Activated naive CD4-positive, alpha-beta T cell treated with anti-CD3 and anti-CD28 coated beads for 36 hours (primary cell): ENCODE data around the gene MAML1. TPM values are rescaled to one million over a fixed set of nuclear protein-coding genes. Genes with fewer than 3 reads are reported as not detected.

Experiments
- CTCF ChIA-PET: fragments of 350-600 bp; sonication (Branson Sonifier 250); formaldehyde crosslinking; loops from one replicate; lab custom pipeline; 2021; ENCODE audit warnings: antibody characterized with exemption; lab: Charles Lee
- DNase-seq: peaks from one replicate; pipeline ENCODE4 v3.0.0-alpha.2; 2020
- H3K27ac Mint-ChIP-seq: one replicate; pipeline ENCODE4 v1.8.0; 2021; ENCODE audit warnings: mild to moderate bottlenecking, mixed read lengths
- H3K27me3 Mint-ChIP-seq: one replicate; pipeline ENCODE4 v1.8.0; 2021; ENCODE audit warnings: low read depth, mixed read lengths
- H3K36me3 Mint-ChIP-seq: one replicate; pipeline ENCODE4 v1.8.0; 2021; ENCODE audit warnings: low read depth, mixed read lengths
- H3K4me1 Mint-ChIP-seq: one replicate; pipeline ENCODE4 v1.8.0; 2021; ENCODE audit warnings: low read depth, mixed read lengths
- H3K4me3 Mint-ChIP-seq: one replicate; pipeline ENCODE4 v1.8.0; 2021; ENCODE audit warnings: mild to moderate bottlenecking, moderate library complexity, mixed read lengths
- H3K9me3 Mint-ChIP-seq: one replicate; pipeline ENCODE4 v1.8.0; 2021; ENCODE audit warnings: mixed read lengths
- intact Hi-C: fragments of 100-400 bp; cut with micrococcal nuclease; formaldehyde crosslinking; loops from one replicate; pipeline ENCODE4 v1.15.1; 2023
- total RNA-seq, 2 experiments: library from RNA; stranded (reverse); gene quantifications; one replicate each; pipeline ENCODE4 v1.2.3, GENCODE V29; 2021

MAML1 gene
- total RNA-seq, 2 experiments from 2014 or later = 20.7 TPM

GRCh38 chr5:179716286-179716685 lies 16.3 kb upstream of the MAML1 start:
- Mint-ChIP-seq H3K9me3 (no peaks in the 10 kb centered on the region), H3K4me1 (peaks cover 4% of the 10 kb centered on the region), H3K27ac (no peak overlapping the region), H3K4me3 (no peak overlapping the region), H3K27me3 (no peaks in the 10 kb centered on the region), H3K36me3 (peaks cover 45% of the 10 kb centered on the region)
- DNase-seq = no peak
- intact Hi-C loops = no loop called here
- CTCF ChIA-PET = interaction anchor here (0.9 kb wide), 1 partner anchor 46 kb away, joined by 6 read pairs; no protein-coding TSS in a partner anchor

GRCh38 chr5:179720222-179720621 lies 12.4 kb upstream of the MAML1 start:
- Mint-ChIP-seq H3K36me3 (peaks cover 56% of the 10 kb centered on the region), H3K27ac (no peak overlapping the region), H3K4me3 (no peak overlapping the region), H3K9me3 (no peaks in the 10 kb centered on the region), H3K27me3 (no peaks in the 10 kb centered on the region), H3K4me1 (peaks cover 6% of the 10 kb centered on the region)
- intact Hi-C loops = no loop called here
- CTCF ChIA-PET = interaction anchor here (0.5 kb wide), 1 partner anchor 17 kb away, joined by 3 read pairs; no protein-coding TSS in a partner anchor
- no peak for DNase-seq

GRCh38 chr5:179724163-179724562 lies 8.5 kb upstream of the MAML1 start:
- Mint-ChIP-seq H3K9me3 (no peaks in the 10 kb centered on the region), H3K27ac (peak overlapping the region; percentile 10), H3K4me3 (no peak overlapping the region), H3K4me1 (peaks cover 4% of the 10 kb centered on the region), H3K27me3 (no peaks in the 10 kb centered on the region), H3K36me3 (peaks cover 44% of the 10 kb centered on the region)
- CTCF ChIA-PET = no interaction called here
- intact Hi-C loops = no loop called here
- DNase-seq = no peak

GRCh38 chr5:179727106-179727505 lies 5.5 kb upstream of the MAML1 start:
- CTCF ChIA-PET = interaction anchor here (0.7 kb wide), 1 partner anchor 65 kb away, joined by 3 read pairs; no protein-coding TSS in a partner anchor
- no peak overlapping the region for H3K4me3 Mint-ChIP-seq
- peaks cover 50% of the 10 kb centered on the region for H3K36me3 Mint-ChIP-seq
- no peaks in the 10 kb centered on the region for H3K9me3 Mint-ChIP-seq
- H3K27me3 Mint-ChIP-seq = no peaks in the 10 kb centered on the region
- H3K4me1 Mint-ChIP-seq = peaks cover 15% of the 10 kb centered on the region
- intact Hi-C loops = no loop called here
- no peak overlapping the region for H3K27ac Mint-ChIP-seq
- DNase-seq = no peak

- H3K36me3 Mint-ChIP-seq = peaks cover 37% of the 10 kb centered on the region
- intact Hi-C loops = no loop called here
- peaks cover 16% of the 10 kb centered on the region for H3K4me1 Mint-ChIP-seq
- CTCF ChIA-PET = interaction anchor here (0.6 to 1.1 kb wide), 2 partner anchors 32 to 105 kb away, joined by 3 read pairs; partner anchors contain the start of gene HNRNPH1
- no peak overlapping the region for H3K4me3 Mint-ChIP-seq
- no peak for DNase-seq
- H3K27ac Mint-ChIP-seq = no peak overlapping the region
- H3K9me3 Mint-ChIP-seq = no peaks in the 10 kb centered on the region
- no peaks in the 10 kb centered on the region for H3K27me3 Mint-ChIP-seq
Measured at GRCh38 chr5:179729303-179729702, 3.3 kb upstream of the MAML1 start.

- intact Hi-C loops = loop anchor here (10.0 kb wide), 1 partner anchor 1075 kb away; the partner anchor contains the start of gene MGAT1
- no peaks in the 10 kb centered on the region for H3K27me3 Mint-ChIP-seq
- CTCF ChIA-PET = interaction anchor here (1.1 kb wide), 1 partner anchor 32 kb away, joined by 3 read pairs; no protein-coding TSS in a partner anchor
- peaks cover 37% of the 10 kb centered on the region for H3K36me3 Mint-ChIP-seq
- peaks cover 21% of the 10 kb centered on the region for H3K4me1 Mint-ChIP-seq
- no peak overlapping the region for H3K4me3 Mint-ChIP-seq
- DNase-seq = no peak
- peak overlapping the region; percentile 30 for H3K27ac Mint-ChIP-seq
- H3K9me3 Mint-ChIP-seq = no peaks in the 10 kb centered on the region
Measured at GRCh38 chr5:179729727-179730126, 2.9 kb upstream of the MAML1 start.

GRCh38 chr5:179730356-179730755 lies 2.3 kb upstream of the MAML1 start:
- Mint-ChIP-seq H3K27ac (peak overlapping the region; percentile 83), H3K9me3 (no peaks in the 10 kb centered on the region), H3K4me3 (no peak overlapping the region), H3K27me3 (no peaks in the 10 kb centered on the region), H3K36me3 (peaks cover 37% of the 10 kb centered on the region), H3K4me1 (peaks cover 24% of the 10 kb centered on the region)
- intact Hi-C loops = loop anchor here (10.0 kb wide), 1 partner anchor 1074 kb away; the partner anchor contains the start of gene MGAT1
- CTCF ChIA-PET = no interaction called here
- no peak for DNase-seq

GRCh38 chr5:179730852-179731251 lies 1.8 kb upstream of the MAML1 start:
- DNase-seq = no peak
- H3K9me3 Mint-ChIP-seq = no peaks in the 10 kb centered on the region
- CTCF ChIA-PET = interaction anchor here (1.6 kb wide), 1 partner anchor 32 kb away, joined by 4 read pairs; no protein-coding TSS in a partner anchor
- intact Hi-C loops = loop anchor here (10.0 kb wide), 1 partner anchor 1074 kb away; the partner anchor contains the start of gene MGAT1
- peaks cover 38% of the 10 kb centered on the region for H3K36me3 Mint-ChIP-seq
- no peaks in the 10 kb centered on the region for H3K27me3 Mint-ChIP-seq
- H3K4me1 Mint-ChIP-seq = peaks cover 27% of the 10 kb centered on the region
- no peak overlapping the region for H3K4me3 Mint-ChIP-seq
- H3K27ac Mint-ChIP-seq = peak overlapping the region; percentile 83

- no peaks in the 10 kb centered on the region for H3K27me3 Mint-ChIP-seq
- peak; percentile 51 for DNase-seq
- H3K36me3 Mint-ChIP-seq = peaks cover 35% of the 10 kb centered on the region
- H3K27ac Mint-ChIP-seq = peak overlapping the region; percentile 90
- peaks cover 36% of the 10 kb centered on the region for H3K4me1 Mint-ChIP-seq
- peak overlapping the region; percentile 71 for H3K4me3 Mint-ChIP-seq
- H3K9me3 Mint-ChIP-seq = no peaks in the 10 kb centered on the region
- CTCF ChIA-PET = interaction anchor here (0.5 to 1.6 kb wide), 5 partner anchors 14 to 317 kb away, joined by 3 to 4 read pairs (median 4); no protein-coding TSS in a partner anchor
- intact Hi-C loops = loop anchor here (1.0 to 10.0 kb wide), 10 partner anchors 31 to 1073 kb away; partner anchors contain the start of genes CANX, HNRNPH1, MGAT1 and MGAT4B
Measured at GRCh38 chr5:179731791-179732411, 721 bp upstream of the MAML1 start.

GRCh38 chr5:179732918-179733771 lies 523 bp downstream of the MAML1 start:
- Mint-ChIP-seq H3K4me3 (peak overlapping the region; percentile 96), H3K9me3 (no peaks in the 10 kb centered on the region), H3K4me1 (peaks cover 47% of the 10 kb centered on the region), H3K27ac (peak overlapping the region; percentile 92), H3K27me3 (no peaks in the 10 kb centered on the region), H3K36me3 (peaks cover 38% of the 10 kb centered on the region)
- intact Hi-C loops = loop anchor here (1.0 to 10.0 kb wide), 10 partner anchors 30 to 1072 kb away; partner anchors contain the start of genes CANX, HNRNPH1, MGAT1 and MGAT4B
- CTCF ChIA-PET = interaction anchor here (1.3 to 1.5 kb wide), 3 partner anchors 10 to 36 kb away, joined by 4 read pairs; no protein-coding TSS in a partner anchor
- peak; percentile 34 for DNase-seq

GRCh38 chr5:179733772-179734126 lies 1.1 kb downstream of the MAML1 start:
- no peak for DNase-seq
- H3K36me3 Mint-ChIP-seq = peaks cover 42% of the 10 kb centered on the region
- peaks cover 53% of the 10 kb centered on the region for H3K4me1 Mint-ChIP-seq
- CTCF ChIA-PET = interaction anchor here (1.5 kb wide), 1 partner anchor 9 kb away, joined by 4 read pairs; no protein-coding TSS in a partner anchor
- no peaks in the 10 kb centered on the region for H3K27me3 Mint-ChIP-seq
- H3K4me3 Mint-ChIP-seq = peak overlapping the region; percentile 96
- H3K9me3 Mint-ChIP-seq = no peaks in the 10 kb centered on the region
- intact Hi-C loops = loop anchor here (2.0 to 10.0 kb wide), 3 partner anchors 63 to 1071 kb away; partner anchors contain the start of genes MGAT1 and MGAT4B
- H3K27ac Mint-ChIP-seq = peak overlapping the region; percentile 92
